Posterior cingulate gyrus (tissue), 11 donors: ENCODE measurements around the gene DEFB127.
A peak's percentile ranks its signal among the peaks of the same experiment; 100 is the strongest.
"Not testable (repeated sequence)": the region's sequence is repeated elsewhere in the genome, so short reads cannot be mapped to it uniquely, and the experiment has no call there.

Source experiments
- DNase-seq, 10 donors: peaks; one replicate each; pipeline versions ENCODE4 v3.0.0 to v3.0.0-alpha.2; 2020 to 2021; ENCODE audit warnings: mixed read lengths in 3 of 10
- intact Hi-C: fragments of 100-400 bp; cut with DNase I; formaldehyde crosslinking; loops from one replicate; pipeline ENCODE4 v1.15.1; 2023

The DEFB127 gene

GRCh38 chr20:157154-157553, at the start of gene DEFB127:
TSS of gene DEFB127 (plus strand) at chr20:157454. CDS start at chr20:157545, 91 bp downstream.
- no peak for DNase-seq
- intact Hi-C loops, result no loop called here

- DNase-seq, result no peak
- intact Hi-C loops, result no loop called here
Observed at GRCh38 chr20:112396-112795, 44.9 kb upstream of the DEFB127 start.

GRCh38 chr20:117518-117917, 39.7 kb upstream of the DEFB127 start:
- DNase-seq, result no peak
- intact Hi-C loops, result no loop called here

GRCh38 chr20:129786-130323, 27.4 kb upstream of the DEFB127 start:
- intact Hi-C loops, result not testable (repeated sequence)

GRCh38 chr20:137668-138490, 19.4 kb upstream of the DEFB127 start:
- no peak for DNase-seq
- intact Hi-C loops, result no loop called here

More at GRCh38 chr20:129786-130323, 27.4 kb upstream of the DEFB127 start:
- DNase-seq, result peak in 1 of 10 donors; percentile 50

GRCh38 chr20:142290-142689, 15.0 kb upstream of the DEFB127 start, which contains the start of gene DEFB126:
TSS of gene DEFB126 (plus strand) at chr20:142590. CDS start at chr20:142629, 39 bp downstream.
- intact Hi-C loops, result no loop called here
- DNase-seq, result no peak

- DNase-seq, result no peak
- intact Hi-C loops, result no loop called here
Observed at GRCh38 chr20:145877-146276, 11.4 kb upstream of the DEFB127 start.

GRCh38 chr20:152131-152530, 5.1 kb upstream of the DEFB127 start:
- DNase-seq, result no peak

GRCh38 chr20:164618-165017, 7.4 kb downstream of the DEFB127 start:
- DNase-seq, result no peak
- intact Hi-C loops, result no loop called here

More at GRCh38 chr20:152131-152530, 5.1 kb upstream of the DEFB127 start:
- intact Hi-C loops, result no loop called here

- intact Hi-C loops, result no loop called here
- DNase-seq, result no peak
Observed at GRCh38 chr20:168876-169275, 11.6 kb downstream of the DEFB127 start.

GRCh38 chr20:184288-184687, 27.0 kb downstream of the DEFB127 start:
- no peak for DNase-seq
- intact Hi-C loops, result no loop called here

GRCh38 chr20:187733-188132, 30.5 kb downstream of the DEFB127 start:
- intact Hi-C loops, result no loop called here
- no peak for DNase-seq

- no peak for DNase-seq
- intact Hi-C loops, result no loop called here
Observed at GRCh38 chr20:189611-190010, 32.4 kb downstream of the DEFB127 start, which contains the start of gene DEFB128. TSS of gene DEFB128 (minus strand) at chr20:189711. CDS start at chr20:189623, 88 bp downstream.

GRCh38 chr20:198225-198624, 41.0 kb downstream of the DEFB127 start:
- DNase-seq, result no peak
- intact Hi-C loops, result no loop called here

GRCh38 chr20:199996-200395, 42.7 kb downstream of the DEFB127 start:
- intact Hi-C loops, result no loop called here
- no peak for DNase-seq

GRCh38 chr20:203630-204029, 46.4 kb downstream of the DEFB127 start:
- DNase-seq, intact Hi-C loops: not testable (repeated sequence)
